AG09309 (cell line): ENCODE data around the gene ARPC1A.
A peak's percentile ranks its signal among the peaks of the same experiment; 100 is the strongest.

Experiments used
- DNase-seq: peaks from one replicate; pipeline ENCODE4 v3.0.0-alpha.2; 2010; ENCODE audit warnings: low read depth
- H3K4me3 ChIP-seq: 2 replicates; pipeline ENCODE4 v1.5.1; 2011; ENCODE audit warnings: mild to moderate bottlenecking, low read depth, low read length, moderate library complexity; ENCODE audit not compliant: control insufficient read depth
- CTCF ChIP-seq: IDR thresholded peaks from 2 replicates; pipeline ENCODE4 v1.5.1; 2011; ENCODE audit warnings: mild to moderate bottlenecking, low read depth, low read length, inconsistent platforms; ENCODE audit not compliant: insufficient read depth, control insufficient read depth; ENCODE audit errors: missing control alignments

ARPC1A gene

DNA sequence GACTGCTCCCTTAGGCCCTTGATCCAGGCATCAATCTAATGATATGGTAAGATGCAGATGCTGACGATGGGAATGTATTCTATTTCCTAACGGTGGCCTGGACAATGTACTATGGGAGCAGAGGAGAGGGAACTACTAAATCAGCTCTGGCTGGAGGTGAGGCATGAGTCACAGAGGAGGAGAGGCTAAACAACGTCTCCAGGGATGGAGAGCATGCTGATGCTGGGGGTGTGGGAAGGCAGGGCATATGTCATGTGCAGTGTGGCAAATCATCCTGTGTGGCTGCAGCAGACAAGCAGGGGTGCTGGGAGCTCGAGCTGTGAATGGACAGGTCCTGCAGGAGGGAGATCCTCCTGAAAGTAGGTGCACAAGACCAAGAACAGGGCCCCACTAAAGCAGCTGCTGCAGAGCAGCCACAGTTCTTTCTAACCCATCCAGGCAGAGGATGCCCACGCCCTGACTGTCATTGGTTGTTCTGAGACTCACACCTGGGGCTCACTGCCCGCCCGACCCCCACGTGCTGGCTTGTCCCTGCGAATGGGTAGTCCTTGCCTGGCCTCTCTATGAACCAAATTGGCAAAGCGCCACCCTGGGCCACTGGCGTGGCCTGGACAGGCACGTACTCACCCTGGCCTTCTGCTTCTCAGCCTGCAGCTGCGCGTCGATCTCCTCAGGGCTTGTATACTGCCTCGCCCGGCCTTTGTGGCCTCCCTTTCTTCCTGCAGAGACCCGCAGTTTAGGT, 78.7 kb downstream of the ARPC1A start:
- no peak overlapping the region for H3K4me3 ChIP-seq
- no peak for TF ChIP-seq CTCF
- DNase-seq, result no peak

DNA sequence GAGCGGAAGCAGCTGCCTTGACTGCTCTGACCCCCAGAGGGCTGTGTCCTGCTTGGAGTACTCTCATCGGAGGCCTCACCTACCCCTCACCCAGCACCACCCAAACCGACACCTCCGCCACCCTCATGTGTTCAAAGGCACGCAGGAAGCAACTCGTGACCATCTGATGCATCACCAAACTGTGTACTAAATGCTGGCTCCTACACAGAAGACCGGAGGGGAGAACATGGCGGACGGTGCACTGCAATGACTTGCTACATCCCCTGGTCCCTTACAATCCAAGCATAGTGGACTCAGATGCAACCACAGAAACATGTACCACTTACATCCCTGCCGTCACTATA, 79.3 kb downstream of the ARPC1A start:
- no peak overlapping the region for H3K4me3 ChIP-seq
- no peak for TF ChIP-seq CTCF
- DNase-seq, result no peak

- H3K4me3 ChIP-seq, result no peak overlapping the region
- no peak for TF ChIP-seq CTCF
- DNase-seq, result no peak
These were observed 80.9 kb downstream of the ARPC1A start for GRCh38 chr7:99406557-99406956.

DNA sequence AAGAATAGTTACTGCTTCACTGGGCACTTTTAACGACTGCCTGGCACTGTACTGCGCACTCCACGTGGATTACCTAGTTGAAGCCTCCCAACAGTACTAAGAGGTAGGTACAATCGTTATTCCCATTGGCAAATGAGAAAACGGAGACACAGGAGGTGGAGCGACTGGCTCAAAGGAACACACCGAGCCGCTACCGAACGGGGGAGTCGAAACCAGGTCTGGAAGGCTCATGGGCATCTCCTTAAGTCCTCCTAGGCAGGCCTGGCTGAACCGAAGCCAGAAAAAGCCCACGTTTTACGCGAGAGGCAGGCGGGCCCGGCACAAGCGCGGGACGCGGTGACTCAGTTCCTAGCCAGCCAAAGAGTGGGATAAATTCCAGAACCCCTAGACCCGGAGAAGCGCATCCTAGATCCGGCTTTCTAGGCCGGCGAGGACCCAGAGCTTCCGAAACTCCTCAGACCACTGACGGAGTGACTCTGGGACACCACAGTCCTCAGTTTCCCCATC, 82.2 kb downstream of the ARPC1A start:
- TF ChIP-seq CTCF, result no peak
- H3K4me3 ChIP-seq, result peak overlapping the region; percentile 57
- DNase-seq, result peak; percentile 39

- no peak for TF ChIP-seq CTCF
- H3K4me3 ChIP-seq, result peak within 1 kb of the TSS; percentile 57
- DNase-seq, result peak; percentile 83
These were observed 82.9 kb downstream of the ARPC1A start, which contains the start of the genes BUD31 and PDAP1 for GRCh38 chr7:99408379-99409191. TSS of gene BUD31 (plus strand) at chr7:99408969. CDS start at chr7:99411093, 2,124 bp downstream. TSS of gene PDAP1 (minus strand) at chr7:99408597. CDS start at chr7:99408548, 49 bp downstream.

DNA sequence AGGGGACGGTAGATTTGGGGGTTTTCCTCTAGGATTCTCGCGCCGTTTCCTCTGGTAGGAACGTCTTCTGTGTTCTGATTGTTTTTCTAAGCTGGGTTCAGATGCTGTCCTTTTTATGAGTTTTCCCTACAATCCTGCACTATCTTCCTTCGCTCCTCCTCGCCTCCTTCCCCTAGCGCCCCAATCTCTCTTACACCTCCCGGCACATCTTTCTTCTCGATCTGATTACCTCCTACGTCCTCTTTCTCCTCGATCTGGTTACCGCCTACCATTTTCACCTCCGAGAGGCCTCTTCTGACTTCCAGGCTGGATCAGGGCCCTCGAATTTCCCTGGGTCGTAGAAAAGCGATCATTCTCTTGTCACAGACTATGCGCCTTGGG, 83.5 kb downstream of the ARPC1A start:
- TF ChIP-seq CTCF, result no peak
- DNase-seq, result no peak

More for the DNA sequence above, 83.5 kb downstream of the ARPC1A start:
- H3K4me3 ChIP-seq, result peak overlapping the region; percentile 57
